CD14-positive monocyte (primary cell): Measurements from ENCODE around the gene CCNL1. TPM values are rescaled to one million over a fixed set of nuclear protein-coding genes. Genes with fewer than 3 reads are reported as not detected.

Experiments used
- DNase-seq, 3 donors: peaks; one replicate each; pipeline ENCODE4 v3.0.0-alpha.2; 2011 to 2022
- H2AFZ ChIP-seq: 2 replicates; pipeline ENCODE4 v1.6.0; 2012; ENCODE audit warnings: mild to moderate bottlenecking, low read depth, low read length, inconsistent platforms; ENCODE audit not compliant: insufficient read depth, poor library complexity, severe bottlenecking
- H3K27ac ChIP-seq, 2 donors: 1 replicate in 1 of 2; 2 replicates in 1 of 2; pipeline ENCODE4 v1.5.1; 2012 to 2013; ENCODE audit warnings: low read length in 2 of 2, control low read depth in 1 of 2, inconsistent platforms in 1 of 2, low read depth in 1 of 2, mild to moderate bottlenecking in 1 of 2
- H3K27me3 ChIP-seq, 2 donors: one replicate each; pipeline versions ENCODE4 v1.6.0 to v1.6.1; 2011 to 2013; ENCODE audit warnings: low read length in 2 of 2; ENCODE audit not compliant: control insufficient read depth in 2 of 2, insufficient read depth in 2 of 2
- H3K36me3 ChIP-seq, 2 donors: replicated peaks in 1 of 2; 1 replicate in 1 of 2; 2 replicates in 1 of 2; pipeline versions ENCODE4 v1.5.1 to v1.6.1; 2012 to 2013; ENCODE audit warnings: low read length in 2 of 2, control low read depth in 1 of 2, inconsistent platforms in 1 of 2, mild to moderate bottlenecking in 1 of 2; ENCODE audit not compliant: insufficient read depth in 2 of 2, control insufficient read depth in 1 of 2
- H3K4me1 ChIP-seq, 2 donors: 1 replicate in 1 of 2; 2 replicates in 1 of 2; pipeline versions ENCODE4 v1.5.1 to v1.6.1; 2012 to 2013; ENCODE audit warnings: low read length in 2 of 2, control low read depth in 1 of 2, inconsistent platforms in 1 of 2, mild to moderate bottlenecking in 1 of 2, moderate library complexity in 1 of 2; ENCODE audit not compliant: insufficient read depth in 2 of 2, control insufficient read depth in 1 of 2
- H3K4me2 ChIP-seq: replicated peaks from 2 replicates; pipeline ENCODE3; 2012; ENCODE audit warnings: low read length, moderate library complexity, mild to moderate bottlenecking; ENCODE audit not compliant: poor library complexity, severe bottlenecking; ENCODE audit errors: extremely low read depth
- H3K4me3 ChIP-seq, 3 experiments: fragments of 200-600 bp in 1 of 3; sonication (generic) in 1 of 3; replicated peaks in 1 of 3; 1 replicate in 2 of 3; 2 replicates in 1 of 3; pipeline ENCODE4 v1.5.1; 2011 to 2013; ENCODE audit warnings: low read length in 3 of 3, mild to moderate bottlenecking in 3 of 3, control low read depth in 2 of 3, low read depth in 2 of 3, inconsistent platforms in 1 of 3, moderate library complexity in 1 of 3
- H3K79me2 ChIP-seq: 2 replicates; pipeline ENCODE4 v1.6.0; 2012; ENCODE audit warnings: mild to moderate bottlenecking, control low read depth, inconsistent platforms, low read length, moderate library complexity; ENCODE audit not compliant: insufficient read depth
- H3K9ac ChIP-seq: 2 replicates; pipeline ENCODE4 v1.6.0; 2017; ENCODE audit warnings: low read length, mild to moderate bottlenecking; ENCODE audit not compliant: insufficient read depth, poor library complexity, severe bottlenecking
- H3K9me3 ChIP-seq, 2 donors: replicated peaks in 1 of 2; 1 replicate in 1 of 2; 2 replicates in 1 of 2; pipeline versions ENCODE4 v1.5.1 to v1.6.1; 2012 to 2013; ENCODE audit warnings: low read length in 2 of 2, control low read depth in 1 of 2; ENCODE audit not compliant: control insufficient read depth in 1 of 2, insufficient read depth in 1 of 2
- H4K20me1 ChIP-seq: 2 replicates; pipeline ENCODE4 v1.6.0; 2012; ENCODE audit warnings: mild to moderate bottlenecking, low read length, control low read depth, moderate library complexity; ENCODE audit not compliant: insufficient read depth
- H3K27ac Mint-ChIP-seq, 7 donors: one replicate each; pipeline ENCODE4 v1.8.0; 2020; ENCODE audit warnings: mild to moderate bottlenecking in 7 of 7, mixed read lengths in 7 of 7, moderate library complexity in 6 of 7, inconsistent platforms in 2 of 7
- H3K27me3 Mint-ChIP-seq, 3 donors: one replicate each; pipeline ENCODE4 v1.8.0; 2021 to 2022; ENCODE audit warnings: low read depth in 3 of 3, mild to moderate bottlenecking in 3 of 3, mixed read lengths in 3 of 3, moderate library complexity in 3 of 3, inconsistent platforms in 1 of 3
- H3K36me3 Mint-ChIP-seq, 2 donors: one replicate each; pipeline ENCODE4 v1.8.0; 2020; ENCODE audit warnings: mixed read lengths in 2 of 2, inconsistent platforms in 1 of 2, mild to moderate bottlenecking in 1 of 2
- H3K4me1 Mint-ChIP-seq: one replicate; pipeline ENCODE4 v1.8.0; 2020; ENCODE audit warnings: mild to moderate bottlenecking, mixed read lengths
- H3K4me3 Mint-ChIP-seq, 2 donors: one replicate each; pipeline ENCODE4 v1.8.0; 2020; ENCODE audit warnings: mild to moderate bottlenecking in 2 of 2, mixed read lengths in 2 of 2, moderate library complexity in 1 of 2
- H3K9me3 Mint-ChIP-seq, 7 donors: one replicate each; pipeline ENCODE4 v1.8.0; 2020 to 2022; ENCODE audit warnings: mixed read lengths in 7 of 7, mild to moderate bottlenecking in 6 of 7, moderate library complexity in 6 of 7, inconsistent platforms in 2 of 7
- WGBS: methylation state at CpG from one replicate; pipeline ENCODE4 v1.1.5; 2013; ENCODE audit warnings: missing lambda C conversion rate; ENCODE audit not compliant: insufficient coverage; 5-methylcytosine and 5-hydroxymethylcytosine counted together
- intact Hi-C, 2 donors: fragments of 100-400 bp; cut with micrococcal nuclease; formaldehyde crosslinking; loops; one replicate each; pipeline versions ENCODE4 v1.15.0 to v1.15.1; 2023
- polyA plus RNA-seq, 3 donors: library from polyadenylated mRNA; depleted of rRNA in 1 of 3; unstranded in 2 of 3; stranded (reverse) in 1 of 3; fragments of 300-500 nt in 2 of 3; fragments of >200 nt in 1 of 3; fragmentation: Illumina TruSeq in 2 of 3; gene quantifications; 1 replicate in 2 of 3; 2 replicates in 1 of 3; pipeline ENCODE4 v1.2.3, GENCODE V29; 2012 to 2021
- TF ChIP-seq, protein P1 (sequence below): fragments of 200-600 bp; IDR thresholded peaks from one replicate; pipeline ENCODE4 v1.8.0; 2022; ENCODE audit warnings: antibody characterized with exemption, mild to moderate bottlenecking

The CCNL1 gene
- polyA plus RNA-seq, 3 donors = 32.0 to 751 (median 42.3) TPM

DNA sequence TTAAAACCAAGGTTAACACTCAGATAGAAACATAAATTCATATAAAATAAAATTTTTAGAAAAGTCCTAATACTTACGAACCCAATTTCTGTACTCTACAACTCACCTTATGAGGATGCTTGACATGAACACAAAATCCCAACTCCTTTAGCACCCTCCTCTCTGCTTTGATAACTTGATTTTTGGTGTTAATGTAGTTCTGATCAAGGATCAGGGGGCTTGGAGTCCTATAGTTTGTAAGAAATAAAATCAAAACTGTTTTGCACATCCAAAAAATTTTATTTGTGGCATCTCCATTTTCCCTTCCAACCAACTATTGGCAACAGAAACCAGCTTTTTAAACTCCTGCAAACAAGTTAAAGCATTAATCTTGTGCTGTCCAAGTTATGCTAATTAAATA lies 7.0 kb downstream of the CCNL1 start:
- peaks cover 100% of the 10 kb centered on the region for H4K20me1 ChIP-seq
- no peaks in the 10 kb centered on the region for H3K9me3 ChIP-seq
- Mint-ChIP-seq H3K4me3 (no peak overlapping the region), H3K4me1 (peaks cover 33% of the 10 kb centered on the region), H3K27ac (no peak overlapping the region), H3K9me3 (no peaks in the 10 kb centered on the region), H3K36me3 (peaks cover 87 to 98% of the 10 kb centered on the region in 2 donors), H3K27me3 (no peaks in the 10 kb centered on the region)
- no CpG with 5 or more reads among the region's 1 CpG for WGBS
- no peak overlapping the region for H3K4me3 ChIP-seq
- peaks cover 83% of the 10 kb centered on the region for H3K79me2 ChIP-seq
- H2AFZ ChIP-seq = no peak overlapping the region
- H3K4me1 ChIP-seq = peaks cover 13 to 32% of the 10 kb centered on the region in 2 donors
- no peak overlapping the region for H3K27ac ChIP-seq
- H3K4me2 ChIP-seq = no peak overlapping the region
- no peak overlapping the region for H3K9ac ChIP-seq
- TF ChIP-seq, protein P1, sequence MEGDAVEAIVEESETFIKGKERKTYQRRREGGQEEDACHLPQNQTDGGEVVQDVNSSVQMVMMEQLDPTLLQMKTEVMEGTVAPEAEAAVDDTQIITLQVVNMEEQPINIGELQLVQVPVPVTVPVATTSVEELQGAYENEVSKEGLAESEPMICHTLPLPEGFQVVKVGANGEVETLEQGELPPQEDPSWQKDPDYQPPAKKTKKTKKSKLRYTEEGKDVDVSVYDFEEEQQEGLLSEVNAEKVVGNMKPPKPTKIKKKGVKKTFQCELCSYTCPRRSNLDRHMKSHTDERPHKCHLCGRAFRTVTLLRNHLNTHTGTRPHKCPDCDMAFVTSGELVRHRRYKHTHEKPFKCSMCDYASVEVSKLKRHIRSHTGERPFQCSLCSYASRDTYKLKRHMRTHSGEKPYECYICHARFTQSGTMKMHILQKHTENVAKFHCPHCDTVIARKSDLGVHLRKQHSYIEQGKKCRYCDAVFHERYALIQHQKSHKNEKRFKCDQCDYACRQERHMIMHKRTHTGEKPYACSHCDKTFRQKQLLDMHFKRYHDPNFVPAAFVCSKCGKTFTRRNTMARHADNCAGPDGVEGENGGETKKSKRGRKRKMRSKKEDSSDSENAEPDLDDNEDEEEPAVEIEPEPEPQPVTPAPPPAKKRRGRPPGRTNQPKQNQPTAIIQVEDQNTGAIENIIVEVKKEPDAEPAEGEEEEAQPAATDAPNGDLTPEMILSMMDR = no peak
- DNase-seq = no peak
- intact Hi-C loops = no loop called here
- H3K27me3 ChIP-seq = no peaks in the 10 kb centered on the region
- H3K36me3 ChIP-seq = peaks cover 98 to 100% of the 10 kb centered on the region in 2 donors

GRCh38 chr3:157152438-157152837 lies 7.5 kb downstream of the CCNL1 start:
- Histone ChIP-seq H3K4me3 (no peak overlapping the region), H3K4me2 (no peak overlapping the region), H3K9ac (no peak overlapping the region), H3K27ac (no peak overlapping the region), H2AFZ (no peak overlapping the region), H3K9me3 (no peaks in the 10 kb centered on the region), H3K79me2 (peaks cover 80% of the 10 kb centered on the region), H3K27me3 (no peaks in the 10 kb centered on the region), H3K36me3 (peaks cover 98 to 100% of the 10 kb centered on the region in 2 donors), H4K20me1 (peaks cover 99% of the 10 kb centered on the region), H3K4me1 (peaks cover 11 to 27% of the 10 kb centered on the region in 2 donors)
- WGBS = no CpG with 5 or more reads among the region's 2 CpGs
- no peak overlapping the region for H3K27ac Mint-ChIP-seq
- H3K36me3 Mint-ChIP-seq = peaks cover 85 to 96% of the 10 kb centered on the region in 2 donors
- H3K4me3 Mint-ChIP-seq = no peak overlapping the region
- TF ChIP-seq, protein P1 = no peak
- peaks cover 28% of the 10 kb centered on the region for H3K4me1 Mint-ChIP-seq
- H3K9me3 Mint-ChIP-seq = no peaks in the 10 kb centered on the region
- DNase-seq = no peak
- intact Hi-C loops = no loop called here
- H3K27me3 Mint-ChIP-seq = no peaks in the 10 kb centered on the region
